ENCODE results near the gene USP7.

Gene USP7

DNA sequence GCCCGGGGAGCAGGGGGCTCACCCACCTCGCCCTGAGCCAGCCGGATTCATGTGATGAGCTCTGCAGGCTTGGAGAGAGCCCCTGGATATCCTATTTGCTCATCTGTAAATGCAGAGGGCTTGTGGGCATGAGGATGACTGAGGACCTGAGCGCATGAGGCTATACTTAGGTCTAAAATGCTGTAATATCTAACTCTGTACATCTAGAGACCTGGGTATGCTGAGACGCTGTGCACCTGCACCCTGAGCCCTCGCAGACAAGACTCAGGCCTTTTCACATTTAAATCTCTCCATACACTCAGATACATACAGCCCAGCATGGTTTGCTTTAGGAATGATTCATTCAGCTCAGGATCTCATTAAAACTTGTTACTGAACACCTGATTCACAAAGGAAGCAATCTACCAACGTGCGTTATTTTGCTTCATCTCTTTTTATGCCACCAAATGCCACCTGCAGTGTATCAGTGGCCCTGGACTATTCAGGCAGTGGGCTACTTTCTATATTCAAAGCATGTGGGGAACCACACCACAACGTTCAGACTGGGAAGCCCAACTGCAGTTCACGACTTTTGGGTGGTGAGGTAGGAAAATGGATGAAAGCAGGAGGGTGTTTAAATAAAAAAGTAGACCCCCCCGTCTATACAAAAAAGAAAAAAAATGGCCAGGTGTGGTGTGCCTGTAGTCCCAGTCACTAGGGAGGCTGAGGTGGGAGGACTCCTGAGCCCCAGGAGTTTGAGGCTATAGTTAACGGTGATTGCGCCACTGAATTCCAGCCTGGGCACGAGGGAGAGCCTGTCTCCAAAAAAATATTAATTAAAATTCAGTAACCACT, 12.0 kb downstream of the USP7 start:
- no peak for DNase-seq (ENCODE audit: low read depth)

GRCh38 chr16:8950580-8951077, 13.1 kb downstream of the USP7 start:
- DNase-seq (ENCODE audit: low read depth) = no peak

- no peak for DNase-seq (ENCODE audit: low read depth)
Observed at GRCh38 chr16:8949536-8950418, 13.9 kb downstream of the USP7 start.

DNA sequence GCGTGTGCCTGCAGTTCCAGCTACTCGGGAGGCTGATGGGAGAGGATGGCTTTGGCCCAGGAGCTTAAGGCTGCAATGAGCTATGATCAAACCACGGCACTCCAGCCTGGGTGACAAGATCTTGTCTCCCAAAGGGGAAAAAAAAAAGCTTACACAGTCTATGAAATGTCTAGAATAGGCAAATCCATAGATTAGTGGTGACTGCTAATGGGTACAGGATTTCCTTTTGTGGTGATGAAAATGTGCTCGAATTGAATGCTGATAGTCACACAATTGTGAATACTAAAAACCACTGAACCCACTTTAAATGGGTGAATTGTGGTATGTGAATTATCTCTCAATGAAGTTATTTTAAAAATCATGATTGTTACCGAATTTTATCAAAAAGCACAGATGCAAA, 14.9 kb downstream of the USP7 start:
- no peak for DNase-seq (ENCODE audit: low read depth)

DNA sequence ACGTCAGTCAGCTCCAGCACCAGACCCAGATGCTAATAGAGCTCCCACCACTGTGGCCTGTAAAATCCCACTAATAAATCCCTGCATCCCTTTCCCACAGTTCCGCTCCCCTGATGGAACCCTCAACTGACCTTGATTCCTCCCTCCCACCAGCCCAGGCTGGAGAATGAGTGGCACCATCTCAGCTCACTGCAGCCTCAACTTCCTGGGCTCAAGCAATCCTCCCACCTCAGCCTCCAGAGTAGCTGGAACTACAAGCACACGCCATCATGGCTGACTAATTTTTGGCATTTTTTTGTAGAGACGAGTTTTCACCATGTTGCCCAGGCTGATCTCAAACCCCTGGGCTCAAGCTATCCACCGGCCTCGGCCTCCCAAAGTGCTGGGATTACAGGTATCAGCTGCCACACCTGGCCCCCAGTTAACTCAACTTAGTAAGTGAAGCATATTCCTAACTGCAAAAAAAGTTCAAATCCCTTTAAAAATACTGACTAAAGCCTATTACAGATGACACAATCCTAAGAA, 15.6 kb downstream of the USP7 start:
- no peak for DNase-seq (ENCODE audit: low read depth)

GRCh38 chr16:8946544-8946943, 17.2 kb downstream of the USP7 start:
- no peak for DNase-seq (ENCODE audit: low read depth)

DNA sequence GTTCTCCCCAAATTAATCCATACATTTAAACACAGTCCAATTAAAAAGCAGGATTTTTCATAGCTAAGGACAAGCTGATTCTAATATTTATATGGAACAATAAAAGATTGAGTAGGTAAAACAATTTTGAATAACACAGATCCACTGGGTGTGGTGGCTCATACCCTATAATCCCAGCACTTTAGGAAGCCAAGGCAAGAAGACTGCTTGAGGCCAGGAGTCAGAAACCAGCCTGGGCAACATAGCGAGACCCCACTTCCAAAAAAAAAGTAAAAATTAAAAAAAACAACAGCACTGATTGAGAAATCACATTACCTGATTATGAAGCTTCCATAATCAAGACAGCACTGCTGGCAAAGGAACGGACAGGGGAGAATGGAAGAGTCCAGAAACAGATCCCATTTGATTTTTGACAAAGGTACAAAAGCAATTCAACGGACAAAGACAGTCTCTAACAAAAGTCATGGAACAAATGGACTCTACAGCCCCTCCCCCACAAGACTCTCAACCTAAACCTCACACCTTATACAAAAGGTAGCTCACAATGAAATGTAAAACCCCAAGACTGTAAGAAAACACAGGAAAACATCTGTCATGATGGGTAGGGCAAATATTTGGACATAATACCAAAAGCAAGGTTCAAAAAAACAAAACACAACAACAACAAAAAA, 17.9 kb downstream of the USP7 start:
- DNase-seq (ENCODE audit: low read depth) = no peak

DNA sequence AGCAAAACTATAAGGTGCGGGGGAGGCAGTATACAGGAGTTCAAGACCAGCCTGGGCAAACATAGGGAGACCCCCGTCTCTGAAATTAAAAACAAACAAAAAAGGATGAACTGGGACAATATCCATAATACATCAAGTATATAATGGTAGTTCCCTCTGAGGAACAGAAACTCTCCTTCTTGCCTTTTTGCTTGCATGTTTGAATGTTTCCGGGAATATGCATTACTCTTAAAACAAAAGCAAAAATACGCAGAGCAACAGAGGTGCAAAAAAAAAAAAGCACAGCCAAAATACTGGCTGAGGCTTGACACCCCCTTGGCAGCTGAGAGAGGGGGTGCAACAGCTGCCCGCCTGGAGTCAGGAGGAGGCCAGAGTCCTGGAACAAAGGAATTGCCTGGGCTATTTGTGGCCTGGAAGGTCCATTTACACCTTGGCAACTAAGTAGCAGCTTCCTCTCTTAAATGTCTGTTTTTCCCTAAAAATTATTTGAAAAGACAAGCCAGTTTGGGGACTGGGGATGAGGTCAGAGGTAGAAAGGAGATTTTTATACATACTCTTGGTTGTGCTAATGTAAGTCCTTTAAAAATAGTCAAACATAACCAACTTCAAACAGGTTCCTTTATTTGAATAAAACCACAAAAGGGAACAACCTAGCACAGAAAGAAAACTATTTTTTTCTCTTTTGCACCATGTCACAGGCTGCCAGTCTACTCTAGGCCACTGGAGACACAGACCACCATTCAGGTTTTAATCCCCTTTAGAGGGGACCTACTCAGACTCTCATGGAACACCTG, 19.5 kb downstream of the USP7 start:
- DNase-seq (ENCODE audit: low read depth) = no peak

- DNase-seq (ENCODE audit: low read depth) = no peak
Observed at GRCh38 chr16:8943001-8943763, 20.5 kb downstream of the USP7 start.

GRCh38 chr16:8941718-8942344, 21.9 kb downstream of the USP7 start:
- DNase-seq (ENCODE audit: low read depth) = no peak

- no peak for DNase-seq (ENCODE audit: low read depth)
Observed at GRCh38 chr16:8937803-8938202, 25.9 kb downstream of the USP7 start.

DNA sequence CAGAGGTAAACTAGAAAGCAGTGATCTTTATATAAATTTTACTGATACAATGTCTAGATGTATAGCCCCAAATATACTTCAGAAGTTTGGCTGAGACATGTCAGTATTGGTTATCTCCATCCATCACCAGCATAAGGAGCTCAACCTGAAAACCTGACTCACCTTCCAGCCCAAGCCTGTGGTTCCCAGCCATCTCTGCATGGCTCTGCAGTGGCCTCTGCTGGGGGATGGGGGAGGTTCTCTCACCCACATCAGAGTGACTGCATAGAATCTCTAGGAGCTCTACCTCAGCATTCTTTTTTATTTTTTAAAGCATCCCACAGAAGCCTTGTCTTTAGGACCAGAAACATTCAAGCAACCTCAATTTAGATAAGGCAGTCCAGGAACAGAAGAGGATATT, 27.3 kb downstream of the USP7 start:
- DNase-seq (ENCODE audit: low read depth) = no peak

GRCh38 chr16:8935989-8936388, 27.7 kb downstream of the USP7 start:
- DNase-seq (ENCODE audit: low read depth) = no peak

DNA sequence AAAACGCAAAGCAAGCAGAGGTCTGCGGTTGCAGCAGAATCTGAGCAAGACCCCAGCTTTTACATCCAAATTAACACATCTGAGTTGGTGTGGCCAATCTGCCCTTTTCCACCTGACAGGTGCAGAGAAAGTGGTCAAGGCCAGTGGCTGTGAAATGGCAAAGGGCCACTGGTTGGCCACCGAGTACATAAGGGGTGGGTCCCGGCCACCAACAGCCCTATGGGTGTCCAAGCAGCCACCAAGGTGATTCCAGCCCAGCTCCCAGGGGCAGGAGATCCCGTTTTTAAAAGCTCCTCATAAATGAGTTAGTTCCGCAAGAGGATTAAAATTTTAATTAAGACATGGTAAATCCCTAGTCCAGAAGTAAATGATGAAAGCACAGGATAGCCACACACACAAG, 29.1 kb downstream of the USP7 start:
- no peak for DNase-seq (ENCODE audit: low read depth)

DNA sequence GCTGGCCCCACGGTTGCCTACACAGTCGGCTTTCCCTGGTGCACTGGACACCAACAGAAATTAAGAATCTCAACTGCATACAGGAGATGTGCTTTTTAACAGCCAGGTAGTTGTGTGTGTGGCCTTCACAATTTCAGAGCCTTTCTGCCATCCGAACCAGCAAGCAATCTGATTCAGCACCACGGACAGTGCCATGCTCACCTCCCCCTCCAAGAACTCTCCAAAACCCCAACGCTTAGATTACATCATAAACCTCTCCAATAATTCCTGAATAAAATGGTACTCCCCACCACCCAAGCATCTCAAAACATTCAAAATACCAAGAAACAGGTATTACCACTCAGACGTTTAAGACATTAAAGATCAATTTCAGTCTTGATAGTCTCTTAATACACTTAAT, 31.8 kb downstream of the USP7 start:
- DNase-seq (ENCODE audit: low read depth) = no peak

DNA sequence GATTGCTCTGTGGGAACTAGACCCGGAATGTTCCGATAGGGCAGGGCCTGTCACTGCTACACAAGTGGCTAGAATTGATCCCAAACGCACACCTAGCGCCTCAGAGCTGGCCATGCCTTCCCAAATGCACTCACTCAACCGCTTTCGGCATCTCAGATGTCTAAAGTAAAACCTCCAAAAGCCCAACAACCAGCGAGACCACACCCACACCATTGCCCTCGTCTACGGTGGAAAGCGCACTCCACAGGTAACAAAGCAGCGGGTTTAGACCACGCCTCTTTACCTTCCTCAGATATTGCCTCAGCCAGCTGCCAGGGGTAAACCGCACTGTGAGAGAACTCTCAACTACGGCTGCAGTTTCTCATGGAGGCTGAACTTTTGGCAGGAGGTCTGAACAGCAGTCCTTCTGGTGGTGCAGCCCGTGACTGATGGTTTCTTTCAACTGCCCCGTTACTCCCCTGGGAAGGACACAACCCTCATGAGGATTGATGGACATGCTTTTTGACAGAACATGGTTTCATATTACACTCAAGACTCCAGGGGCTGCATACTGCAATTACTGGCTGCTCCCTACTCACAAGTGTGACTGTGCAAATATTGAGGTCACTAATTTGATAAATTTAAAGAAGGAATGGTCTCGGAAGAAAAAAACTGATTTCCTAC, 34.5 kb downstream of the USP7 start:
- no peak for DNase-seq (ENCODE audit: low read depth)

GRCh38 chr16:8928467-8928957, 35.2 kb downstream of the USP7 start:
- DNase-seq (ENCODE audit: low read depth) = no peak

- no peak for DNase-seq (ENCODE audit: low read depth)
Observed at GRCh38 chr16:8926827-8927226, 36.9 kb downstream of the USP7 start.

GRCh38 chr16:8925455-8925854, 38.3 kb downstream of the USP7 start:
- DNase-seq (ENCODE audit: low read depth) = no peak

Measured in GM04503 (cell line).